ENCODE results near the gene CREB5. TPM values are rescaled to one million over a fixed set of nuclear protein-coding genes. Genes with fewer than 3 reads are reported as not detected.

CREB5 gene
- total RNA-seq, 4 donors from 2014 or later = 7.8 to 29.9 (median 12.9) TPM

- WGBS, 2 donors (ENCODE audit: low coverage in 1 of 2) = 71 to 84% methylated on average over 2 to 3 of the region's 3 CpGs
- H3K9me3 ChIP-seq = no peaks in the 10 kb centered on the region
- H3K27ac ChIP-seq = no peak overlapping the region
- no peaks in the 10 kb centered on the region for H3K27me3 ChIP-seq
- H3K4me3 ChIP-seq = no peak overlapping the region
- no peaks in the 10 kb centered on the region for H3K36me3 ChIP-seq
- TF ChIP-seq EP300 (IDR thresholded peaks at IDR 0.05) = no peak
- TF ChIP-seq POLR2A (IDR thresholded peaks at IDR 0.05) = no peak
- TF ChIP-seq CTCF (IDR thresholded peaks at IDR 0.05) = no peak
- no peak for ATAC-seq
- H3K4me1 ChIP-seq = no peaks in the 10 kb centered on the region
These were observed 132.3 kb downstream of the CREB5 start for GRCh38 chr7:28544453-28545117.

DNA sequence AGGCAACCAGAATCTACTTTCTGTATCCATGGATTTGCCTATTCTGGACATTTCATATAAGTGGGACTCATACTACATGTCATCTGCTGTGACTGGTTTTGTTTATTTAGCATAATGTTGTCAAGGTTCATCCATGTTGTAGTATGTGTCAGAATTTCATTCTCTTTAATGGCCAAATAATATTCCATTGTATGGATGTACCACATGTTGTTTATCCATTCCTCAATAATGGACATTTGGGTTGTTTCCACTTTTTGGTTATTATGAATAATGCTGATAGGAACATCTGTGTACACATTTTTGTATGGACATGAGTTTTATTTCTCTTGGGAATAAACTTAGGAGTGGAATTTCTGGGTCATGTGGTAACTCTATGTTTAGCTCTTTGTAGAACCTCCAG lies 133.7 kb downstream of the CREB5 start:
- no peak for TF ChIP-seq EP300 (IDR thresholded peaks at IDR 0.05)
- no peak for TF ChIP-seq POLR2AphosphoS5 (IDR thresholded peaks at IDR 0.05)
- TF ChIP-seq CTCF (IDR thresholded peaks at IDR 0.05) = no peak
- TF ChIP-seq POLR2A (IDR thresholded peaks at IDR 0.05) = no peak
- peaks cover 0 to 11% (median 0%) of the 10 kb centered on the region in 3 donors for H3K4me1 ChIP-seq
- H3K4me3 ChIP-seq = no peak overlapping the region
- no peaks in the 10 kb centered on the region for H3K36me3 ChIP-seq
- no peaks in the 10 kb centered on the region for H3K9me3 ChIP-seq
- H3K27me3 ChIP-seq = no peaks in the 10 kb centered on the region
- no peak for ATAC-seq
- H3K27ac ChIP-seq = no peak overlapping the region

DNA sequence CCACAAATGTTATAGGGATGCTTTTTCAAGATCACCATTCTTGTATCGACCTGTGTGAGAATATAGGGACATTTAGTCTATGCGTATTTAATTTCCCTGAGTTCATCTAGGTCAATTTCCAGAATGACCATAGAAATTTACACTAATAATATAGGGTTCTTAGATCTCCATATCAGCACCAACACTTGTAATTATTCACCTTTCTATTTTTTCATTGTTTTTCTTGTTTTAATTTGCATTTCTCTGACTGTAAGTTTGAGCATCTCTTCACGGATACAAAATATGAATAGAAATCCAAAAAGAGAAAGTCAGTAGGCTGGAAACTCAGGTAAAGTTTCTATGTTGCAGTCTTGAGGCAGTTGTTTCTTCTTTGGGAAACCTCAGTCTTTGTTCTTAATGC lies 134.8 kb downstream of the CREB5 start:
- Histone ChIP-seq H3K4me3 (no peak overlapping the region), H3K9me3 (no peaks in the 10 kb centered on the region), H3K27me3 (no peaks in the 10 kb centered on the region), H3K27ac (no peak overlapping the region), H3K36me3 (no peaks in the 10 kb centered on the region), H3K4me1 (peaks cover 0 to 19% (median 3%) of the 10 kb centered on the region in 3 donors)
- WGBS, 2 donors (ENCODE audit: low coverage in 1 of 2) = 90 to 100% methylated on average over 3 of the region's 3 CpGs
- TF ChIP-seq EP300 (IDR thresholded peaks at IDR 0.05) = no peak
- TF ChIP-seq POLR2AphosphoS5 (IDR thresholded peaks at IDR 0.05) = no peak
- no peak for TF ChIP-seq CTCF (IDR thresholded peaks at IDR 0.05)
- no peak for ATAC-seq

DNA sequence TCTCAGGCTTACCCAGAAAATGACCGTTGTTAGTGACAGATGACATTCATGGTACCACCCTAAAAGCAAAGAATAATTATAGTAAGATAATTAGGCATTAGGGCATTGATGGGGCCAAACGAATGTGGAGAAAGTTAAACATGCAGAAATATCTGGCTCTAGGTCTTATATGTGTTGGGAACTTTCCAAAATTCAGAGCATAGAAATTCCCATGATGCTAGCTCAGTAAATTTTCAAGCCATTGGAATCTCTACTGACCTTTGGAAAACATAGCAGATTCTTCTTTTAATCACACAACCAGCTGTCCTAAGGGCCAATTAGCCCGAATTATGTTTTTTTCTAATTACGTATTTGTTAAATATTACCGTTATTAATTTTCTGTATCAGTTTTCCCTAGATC lies 136.1 kb downstream of the CREB5 start:
- H3K36me3 ChIP-seq = no peaks in the 10 kb centered on the region
- H3K27ac ChIP-seq = no peak overlapping the region
- TF ChIP-seq CTCF (IDR thresholded peaks at IDR 0.05) (no peak), POLR2A (IDR thresholded peaks at IDR 0.05) (no peak), EP300 (IDR thresholded peaks at IDR 0.05) (no peak), POLR2AphosphoS5 (IDR thresholded peaks at IDR 0.05) (no peak)
- ATAC-seq = no peak
- peaks cover 0 to 22% (median 3%) of the 10 kb centered on the region in 3 donors for H3K4me1 ChIP-seq
- H3K4me3 ChIP-seq = no peak overlapping the region
- WGBS, 2 donors (ENCODE audit: low coverage in 1 of 2) = 62 to 72% methylated on average over 5 of the region's 5 CpGs
- H3K27me3 ChIP-seq = no peaks in the 10 kb centered on the region
- H3K9me3 ChIP-seq = no peaks in the 10 kb centered on the region

DNA sequence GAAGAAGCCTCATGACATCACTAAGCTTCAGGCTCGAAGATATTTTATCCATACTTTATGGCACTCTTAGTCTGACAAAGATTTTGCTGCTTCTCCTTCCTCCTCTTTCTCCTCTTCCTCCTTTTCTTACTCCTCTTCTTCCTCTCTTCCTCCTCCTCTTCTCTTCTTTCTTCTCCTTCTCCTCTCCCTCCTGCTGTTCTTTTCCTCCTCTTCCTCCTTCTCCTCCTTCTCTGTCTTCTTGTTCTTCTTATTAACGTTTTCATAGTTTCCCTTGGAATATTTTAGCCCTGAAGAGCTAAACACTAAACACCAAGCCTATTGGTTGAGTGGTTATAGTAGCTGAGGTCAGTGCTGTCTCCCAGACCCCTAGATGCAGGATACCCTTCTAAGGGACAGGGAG lies 137.7 kb downstream of the CREB5 start:
- H3K36me3 ChIP-seq = no peaks in the 10 kb centered on the region
- H3K4me1 ChIP-seq = peaks cover 0 to 22% (median 3%) of the 10 kb centered on the region in 3 donors
- no peak for ATAC-seq
- H3K27ac ChIP-seq = no peak overlapping the region
- no peak overlapping the region for H3K4me3 ChIP-seq
- H3K27me3 ChIP-seq = no peaks in the 10 kb centered on the region
- 73% methylated on average over 2 of the region's 2 CpGs; no CpG with 5 or more reads in 1 of the 2 donors for WGBS, 2 donors (ENCODE audit: low coverage in 1 of 2)
- no peak for TF ChIP-seq EP300 (IDR thresholded peaks at IDR 0.05)
- no peak for TF ChIP-seq POLR2A (IDR thresholded peaks at IDR 0.05)
- H3K9me3 ChIP-seq = no peaks in the 10 kb centered on the region
